ENCODE measurements around the gene RAB13.

DNA sequence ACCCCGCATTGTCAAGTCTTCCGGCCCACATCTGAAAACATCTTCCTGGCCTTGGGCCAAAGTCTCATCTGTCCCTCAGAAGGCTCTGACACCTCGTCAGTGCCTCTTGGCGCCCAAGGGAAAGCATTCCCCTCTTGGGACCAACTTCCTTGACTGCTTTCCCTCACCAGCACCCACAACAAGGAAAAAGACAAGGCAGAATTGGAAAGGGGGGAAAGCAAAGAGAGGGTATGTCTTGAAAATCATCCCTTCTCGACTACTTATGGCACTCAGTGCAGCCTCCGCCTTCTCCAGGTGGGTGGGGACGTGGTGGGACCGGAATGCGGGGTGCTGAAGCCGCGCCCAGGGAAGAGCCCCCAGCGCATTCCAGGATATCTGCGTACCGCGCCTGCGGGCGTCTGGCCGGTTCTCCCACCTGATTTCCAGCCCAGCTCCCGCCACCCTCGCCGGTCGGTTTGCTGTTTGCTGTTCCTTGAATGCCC is 22.2 kb downstream of the RAB13 start:
- TF ChIP-seq, protein P1, sequence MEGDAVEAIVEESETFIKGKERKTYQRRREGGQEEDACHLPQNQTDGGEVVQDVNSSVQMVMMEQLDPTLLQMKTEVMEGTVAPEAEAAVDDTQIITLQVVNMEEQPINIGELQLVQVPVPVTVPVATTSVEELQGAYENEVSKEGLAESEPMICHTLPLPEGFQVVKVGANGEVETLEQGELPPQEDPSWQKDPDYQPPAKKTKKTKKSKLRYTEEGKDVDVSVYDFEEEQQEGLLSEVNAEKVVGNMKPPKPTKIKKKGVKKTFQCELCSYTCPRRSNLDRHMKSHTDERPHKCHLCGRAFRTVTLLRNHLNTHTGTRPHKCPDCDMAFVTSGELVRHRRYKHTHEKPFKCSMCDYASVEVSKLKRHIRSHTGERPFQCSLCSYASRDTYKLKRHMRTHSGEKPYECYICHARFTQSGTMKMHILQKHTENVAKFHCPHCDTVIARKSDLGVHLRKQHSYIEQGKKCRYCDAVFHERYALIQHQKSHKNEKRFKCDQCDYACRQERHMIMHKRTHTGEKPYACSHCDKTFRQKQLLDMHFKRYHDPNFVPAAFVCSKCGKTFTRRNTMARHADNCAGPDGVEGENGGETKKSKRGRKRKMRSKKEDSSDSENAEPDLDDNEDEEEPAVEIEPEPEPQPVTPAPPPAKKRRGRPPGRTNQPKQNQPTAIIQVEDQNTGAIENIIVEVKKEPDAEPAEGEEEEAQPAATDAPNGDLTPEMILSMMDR (IDR thresholded peaks at IDR 0.05) = no peak
- TF ChIP-seq POLR2A (IDR thresholded peaks at IDR 0.05) (no peak), EP300 (IDR thresholded peaks at IDR 0.05) (no peak)
